Endothelial cell of coronary artery (primary cell): ENCODE results near the gene EDNRB. TPM values are rescaled to one million over a fixed set of nuclear protein-coding genes. Genes with fewer than 3 reads are reported as not detected.

ENCODE experiments used
- total RNA-seq: library from RNA; depleted of rRNA; stranded (reverse); fragments of >200 nt; gene quantifications from 2 replicates; pipeline ENCODE4 v1.2.3, GENCODE V29; 2014

EDNRB gene
- 0.45 and 0.47 TPM in 2 replicates for total RNA-seq

DNA sequence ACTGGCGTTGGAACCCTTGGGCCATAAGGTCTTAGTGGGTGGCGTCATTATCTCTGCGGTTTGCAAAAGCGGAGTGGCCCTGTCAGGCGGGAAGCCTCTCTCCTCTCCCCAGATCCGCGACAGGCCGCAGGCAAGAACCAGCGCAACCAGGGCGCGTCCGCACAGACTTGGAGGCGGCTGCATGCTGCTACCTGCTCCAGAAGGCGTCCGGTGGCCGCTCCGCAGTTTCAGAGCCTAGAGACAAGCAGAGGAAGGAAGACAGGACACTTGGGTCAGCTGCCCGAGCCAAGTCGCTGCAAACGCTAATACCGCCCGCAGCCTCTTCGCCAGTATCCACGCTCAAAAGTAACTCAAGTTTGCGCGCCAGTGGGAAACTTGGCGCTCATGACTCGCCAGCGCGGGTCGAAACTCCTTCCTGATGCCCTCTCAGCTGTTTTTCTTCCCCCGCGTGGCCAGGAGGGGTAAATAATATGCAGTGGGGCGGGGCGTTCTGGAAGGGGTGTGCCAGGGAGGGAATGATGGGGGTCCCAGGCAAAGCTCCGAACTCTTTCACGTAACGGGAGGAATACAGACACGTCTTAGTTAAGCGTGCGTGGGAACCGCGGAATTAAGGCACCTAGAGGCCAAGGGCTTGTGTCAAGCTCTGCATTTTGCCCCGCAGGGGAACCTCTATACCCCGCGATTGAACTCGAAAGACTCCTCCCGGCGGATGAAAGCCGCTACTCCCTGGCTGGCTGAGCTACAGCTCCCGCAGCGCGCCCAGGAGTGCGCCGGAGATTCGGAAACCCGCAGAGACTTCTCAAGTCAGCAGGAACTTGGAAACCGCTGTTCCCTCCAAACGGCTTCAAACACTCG, at the start of gene EDNRB:
Gene EDNRB (minus strand): TSS at position 441 of the 855 bp plus-strand sequence. CDS start 258 bp downstream, at position 183.

Other genes with a start within 250 kb of the EDNRB start
- gene SLAIN1, start 221.1 kb downstream of the EDNRB start, total RNA-seq: 0.56 and 1.3 TPM in 2 replicates